ENCODE measurements around the gene VPS4B.

DNA sequence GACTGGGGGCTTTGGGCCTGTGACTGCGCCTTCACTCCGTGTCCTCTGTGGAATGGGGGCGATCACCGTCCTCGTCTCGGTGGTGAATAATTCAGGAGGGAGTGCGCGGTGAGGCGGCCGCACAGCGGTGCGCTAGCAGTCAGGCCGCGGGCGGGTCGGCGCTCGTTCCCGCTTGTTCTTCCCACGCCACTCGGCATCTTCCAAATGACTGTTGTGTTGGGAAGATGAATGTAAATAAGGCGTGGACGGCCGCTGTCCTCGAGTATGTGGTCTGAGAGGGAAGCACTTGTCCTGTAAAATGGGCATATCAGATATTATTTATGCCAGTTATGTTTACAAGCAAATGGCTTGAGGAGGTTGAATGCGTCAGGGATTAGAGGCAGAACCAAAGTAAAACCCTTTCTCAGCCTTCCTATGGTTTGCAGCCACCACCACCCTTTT lies 608 bp upstream of the VPS4B start:
- TF ChIP-seq, protein P1, sequence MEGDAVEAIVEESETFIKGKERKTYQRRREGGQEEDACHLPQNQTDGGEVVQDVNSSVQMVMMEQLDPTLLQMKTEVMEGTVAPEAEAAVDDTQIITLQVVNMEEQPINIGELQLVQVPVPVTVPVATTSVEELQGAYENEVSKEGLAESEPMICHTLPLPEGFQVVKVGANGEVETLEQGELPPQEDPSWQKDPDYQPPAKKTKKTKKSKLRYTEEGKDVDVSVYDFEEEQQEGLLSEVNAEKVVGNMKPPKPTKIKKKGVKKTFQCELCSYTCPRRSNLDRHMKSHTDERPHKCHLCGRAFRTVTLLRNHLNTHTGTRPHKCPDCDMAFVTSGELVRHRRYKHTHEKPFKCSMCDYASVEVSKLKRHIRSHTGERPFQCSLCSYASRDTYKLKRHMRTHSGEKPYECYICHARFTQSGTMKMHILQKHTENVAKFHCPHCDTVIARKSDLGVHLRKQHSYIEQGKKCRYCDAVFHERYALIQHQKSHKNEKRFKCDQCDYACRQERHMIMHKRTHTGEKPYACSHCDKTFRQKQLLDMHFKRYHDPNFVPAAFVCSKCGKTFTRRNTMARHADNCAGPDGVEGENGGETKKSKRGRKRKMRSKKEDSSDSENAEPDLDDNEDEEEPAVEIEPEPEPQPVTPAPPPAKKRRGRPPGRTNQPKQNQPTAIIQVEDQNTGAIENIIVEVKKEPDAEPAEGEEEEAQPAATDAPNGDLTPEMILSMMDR (IDR thresholded peaks at IDR 0.05; ENCODE audit: low read length), result peak; percentile 14; the same call in 1 of the 2 replicates
- no peak for TF ChIP-seq EZH2 (IDR thresholded peaks at IDR 0.05; ENCODE audit: borderline replicate concordance, low read length)
